ENCODE results near the gene XPO5.

DNA sequence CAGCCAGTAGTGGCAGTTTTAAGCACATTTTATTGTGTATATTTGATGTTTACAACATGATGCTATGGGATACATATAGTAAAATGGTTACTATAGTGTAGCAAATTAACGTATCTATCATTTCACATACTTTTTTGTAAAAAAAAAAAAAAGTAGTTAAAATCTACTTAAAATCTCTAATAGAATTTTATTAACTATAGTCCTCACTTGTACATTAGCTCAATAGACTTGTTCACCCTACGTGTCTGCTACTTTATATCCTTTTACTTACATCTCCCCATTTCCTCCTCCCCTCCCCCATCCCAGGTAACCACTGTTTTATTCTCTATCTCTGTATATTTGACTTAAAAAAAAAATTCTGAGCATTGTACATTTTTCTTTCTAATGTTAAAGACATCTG, 30.2 kb upstream of the XPO5 start:
- TF ChIP-seq POLR2A (IDR thresholded peaks at IDR 0.05), result no peak
- TF ChIP-seq, protein P1, sequence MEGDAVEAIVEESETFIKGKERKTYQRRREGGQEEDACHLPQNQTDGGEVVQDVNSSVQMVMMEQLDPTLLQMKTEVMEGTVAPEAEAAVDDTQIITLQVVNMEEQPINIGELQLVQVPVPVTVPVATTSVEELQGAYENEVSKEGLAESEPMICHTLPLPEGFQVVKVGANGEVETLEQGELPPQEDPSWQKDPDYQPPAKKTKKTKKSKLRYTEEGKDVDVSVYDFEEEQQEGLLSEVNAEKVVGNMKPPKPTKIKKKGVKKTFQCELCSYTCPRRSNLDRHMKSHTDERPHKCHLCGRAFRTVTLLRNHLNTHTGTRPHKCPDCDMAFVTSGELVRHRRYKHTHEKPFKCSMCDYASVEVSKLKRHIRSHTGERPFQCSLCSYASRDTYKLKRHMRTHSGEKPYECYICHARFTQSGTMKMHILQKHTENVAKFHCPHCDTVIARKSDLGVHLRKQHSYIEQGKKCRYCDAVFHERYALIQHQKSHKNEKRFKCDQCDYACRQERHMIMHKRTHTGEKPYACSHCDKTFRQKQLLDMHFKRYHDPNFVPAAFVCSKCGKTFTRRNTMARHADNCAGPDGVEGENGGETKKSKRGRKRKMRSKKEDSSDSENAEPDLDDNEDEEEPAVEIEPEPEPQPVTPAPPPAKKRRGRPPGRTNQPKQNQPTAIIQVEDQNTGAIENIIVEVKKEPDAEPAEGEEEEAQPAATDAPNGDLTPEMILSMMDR (IDR thresholded peaks at IDR 0.05), result no peak

All from adrenal gland (tissue), 5 donors.